8988T (cell line): Measurements from ENCODE around the gene HOMER2.
"Not testable (repeated sequence)": the region's sequence is repeated elsewhere in the genome, so short reads cannot be mapped to it uniquely, and the experiment has no call there.

Experiments used
- DNase-seq: peaks from one replicate; pipeline ENCODE4 v3.0.0; 2011

HOMER2 gene

DNA sequence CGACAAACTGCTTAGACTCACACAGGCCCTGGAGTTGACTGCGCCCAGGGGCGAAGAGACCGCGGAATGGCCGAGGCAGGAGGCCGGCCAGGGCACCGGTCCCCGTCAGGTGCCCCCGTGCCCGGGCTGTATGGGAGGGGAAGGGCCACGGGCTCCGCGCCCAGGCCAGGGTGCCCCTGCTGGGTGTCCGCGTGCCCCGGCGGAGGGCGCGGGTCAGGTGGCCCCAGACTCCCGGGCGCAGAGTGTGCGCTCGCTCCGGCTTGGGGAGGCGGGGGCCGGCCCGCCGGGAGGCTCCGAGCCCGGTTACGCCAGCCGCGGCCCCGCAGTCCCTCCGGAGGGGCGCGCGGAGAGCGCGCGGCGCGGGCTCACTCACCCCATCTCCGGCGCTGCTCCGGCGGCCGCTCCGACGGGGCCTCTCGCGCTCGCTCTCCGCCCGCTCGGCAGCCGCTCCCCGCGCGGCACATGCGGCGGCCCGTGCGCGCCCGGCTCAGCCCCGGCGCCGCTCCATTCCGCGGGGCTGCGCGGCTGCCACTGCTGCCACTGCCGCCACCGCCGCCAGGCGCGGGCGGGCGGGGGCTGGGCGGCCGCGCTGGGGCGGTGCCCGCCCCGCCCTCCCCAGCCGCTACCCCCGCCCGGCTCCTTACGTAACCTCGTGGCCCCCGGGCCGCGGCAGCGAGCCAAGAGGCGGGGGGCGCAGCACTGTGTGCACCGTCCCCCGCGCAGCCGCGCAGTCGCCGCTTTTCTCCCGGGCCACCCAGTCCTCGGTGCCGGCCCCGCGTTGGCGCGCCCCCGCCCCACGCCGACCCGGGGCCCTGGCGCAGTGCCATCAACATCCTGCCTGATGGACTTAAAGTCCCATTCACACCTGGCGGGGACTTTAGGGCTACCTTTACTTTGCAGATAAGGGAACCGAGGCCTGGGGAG lies at the start of gene HOMER2:
Gene HOMER2, minus strand, starts transcription at position 563 of the 924 bp plus-strand sequence. Its CDS starts 185 bp downstream, at position 378.
- DNase-seq: peak; percentile 49

DNA sequence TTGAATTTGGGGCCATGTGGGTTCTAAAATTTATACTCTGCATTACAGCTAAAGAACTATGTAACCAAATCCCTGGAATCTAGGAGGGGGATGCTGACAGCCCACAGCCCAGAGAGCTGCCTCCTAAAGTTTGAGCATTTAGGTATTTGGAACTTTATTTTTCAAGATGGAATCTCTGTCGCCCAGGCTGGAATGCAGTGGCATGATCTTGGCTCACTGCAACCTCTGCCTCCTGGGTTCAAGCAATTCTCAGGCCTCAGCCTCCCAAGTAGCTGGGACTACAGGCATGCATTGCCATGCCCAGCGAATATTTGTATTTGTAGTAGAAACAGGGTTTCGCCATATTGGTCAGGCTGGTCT lies 48.1 kb upstream of the HOMER2 start:
- not testable (repeated sequence) for DNase-seq

- DNase-seq: no peak
These were observed 47.6 kb upstream of the HOMER2 start for GRCh38 chr15:82999905-83000671.

DNA sequence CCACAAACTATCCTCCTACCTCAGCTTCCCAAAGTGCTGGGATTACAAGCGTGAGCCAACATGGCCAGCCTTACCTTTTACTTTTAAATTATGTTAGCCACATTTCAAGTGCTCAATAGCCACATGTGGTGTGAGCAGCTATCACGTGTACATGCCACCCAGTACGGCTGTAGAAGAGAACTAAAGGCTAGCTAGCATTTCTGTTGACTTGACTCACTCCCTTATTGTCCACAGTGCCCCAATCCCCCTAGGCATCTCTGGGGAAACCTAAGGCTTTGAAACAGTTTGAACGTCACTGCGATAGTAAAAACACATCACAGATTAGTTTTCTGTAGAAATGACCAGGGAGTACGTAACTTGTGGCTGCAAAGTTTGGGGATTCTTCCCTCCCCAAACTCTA lies 46.9 kb upstream of the HOMER2 start:
- DNase-seq: no peak

DNA sequence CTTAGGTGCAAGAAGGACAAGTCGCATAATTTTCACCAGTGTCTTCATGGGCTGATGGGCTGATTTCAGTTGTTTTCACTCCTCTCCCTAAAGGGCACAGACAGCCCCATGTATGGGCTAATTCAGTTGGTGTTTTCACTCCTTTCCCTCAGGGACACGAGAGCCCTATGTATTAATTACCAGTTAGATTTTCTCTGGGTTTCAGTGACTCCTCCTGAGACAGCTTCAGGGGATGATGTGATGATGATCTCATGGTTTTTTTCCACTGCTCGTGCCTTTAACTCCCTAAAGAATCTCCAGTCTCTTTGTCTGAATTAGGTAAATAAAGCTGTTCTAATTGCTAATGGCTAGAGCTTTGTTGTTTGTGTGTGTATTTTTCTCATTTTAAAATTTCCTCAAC lies 43.4 kb upstream of the HOMER2 start:
- no peak for DNase-seq

DNA sequence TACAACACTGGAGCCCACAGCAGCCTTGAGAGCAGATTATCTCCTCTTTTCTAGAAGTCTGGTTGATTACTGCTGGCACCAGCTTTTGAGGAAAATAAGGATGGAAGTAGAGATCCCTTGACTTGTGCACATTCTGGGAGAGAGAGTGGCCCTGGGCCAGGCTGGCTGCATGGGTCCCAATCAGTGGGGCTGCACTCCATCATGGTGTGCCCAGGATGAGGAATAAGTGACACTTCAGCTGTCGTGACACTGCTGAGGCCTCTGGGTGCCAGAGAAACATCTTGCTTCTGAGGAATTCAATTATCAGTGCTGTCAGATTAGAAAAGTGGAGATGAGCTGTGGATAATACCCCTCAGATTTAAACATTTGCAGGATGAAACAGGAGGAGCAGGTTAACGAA lies 42.6 kb upstream of the HOMER2 start:
- DNase-seq: no peak

DNA sequence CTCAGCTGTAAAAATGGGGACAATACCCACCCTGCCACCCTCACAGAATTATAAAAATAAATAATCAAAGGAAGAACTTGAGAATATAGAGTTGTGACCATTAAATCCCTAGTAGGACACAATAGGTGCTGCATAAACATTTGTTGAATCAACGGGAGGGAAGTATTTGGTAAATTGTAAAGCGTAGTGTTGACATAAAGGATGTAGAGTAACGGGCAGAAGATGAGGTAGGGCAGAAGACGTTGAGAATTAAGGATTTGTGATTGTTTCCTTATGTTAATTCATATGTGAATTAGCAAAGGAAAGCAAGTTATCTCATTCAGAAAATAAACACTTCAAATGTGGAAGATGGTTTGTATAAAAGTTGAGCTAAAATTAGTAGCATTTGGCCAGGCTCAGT lies 40.6 kb upstream of the HOMER2 start:
- DNase-seq: no peak

DNA sequence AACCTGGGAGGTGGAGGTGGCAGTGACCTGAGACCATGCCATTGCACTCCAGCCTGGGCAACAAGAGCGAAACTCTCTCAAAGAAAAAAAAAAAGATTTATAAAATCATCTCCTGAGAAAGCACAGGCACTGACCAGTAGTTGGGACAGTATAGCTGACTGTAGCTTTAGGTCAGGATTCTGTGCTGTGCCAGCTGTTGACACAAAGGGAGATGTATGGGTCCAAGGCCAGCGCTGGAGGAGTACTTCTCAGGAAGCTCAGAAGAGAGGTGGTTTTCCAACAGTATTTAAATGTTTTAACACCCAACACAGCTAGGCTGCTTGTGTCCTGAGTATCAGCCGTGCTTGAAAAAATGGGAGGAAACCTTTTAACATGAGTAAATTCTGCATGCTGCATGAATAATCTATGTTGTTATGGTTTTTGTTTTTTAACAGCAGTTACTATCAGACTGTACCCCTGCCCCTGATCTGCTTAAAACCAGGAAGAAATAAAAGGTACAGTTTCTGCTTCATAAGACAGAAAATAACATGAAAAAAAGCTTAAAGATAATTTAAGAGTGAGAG lies 40.0 kb upstream of the HOMER2 start:
- DNase-seq: no peak

DNA sequence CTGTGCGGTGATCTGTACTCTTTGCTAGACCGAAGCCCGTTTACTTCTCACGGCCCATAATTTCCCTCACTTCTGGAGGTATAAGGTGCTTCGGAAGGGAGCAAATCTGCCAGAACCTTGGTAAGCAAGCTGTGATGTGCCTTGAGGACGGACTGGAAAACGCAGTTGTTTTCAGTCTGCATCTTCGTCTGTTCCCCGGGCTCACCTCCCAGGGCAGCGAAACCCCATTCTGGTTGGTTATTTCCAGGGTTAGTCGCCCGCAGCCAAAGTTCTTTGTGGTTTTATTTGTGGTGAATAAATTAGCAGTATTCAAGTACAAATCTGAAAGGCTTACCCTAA lies 33.9 kb upstream of the HOMER2 start:
- DNase-seq: no peak

DNA sequence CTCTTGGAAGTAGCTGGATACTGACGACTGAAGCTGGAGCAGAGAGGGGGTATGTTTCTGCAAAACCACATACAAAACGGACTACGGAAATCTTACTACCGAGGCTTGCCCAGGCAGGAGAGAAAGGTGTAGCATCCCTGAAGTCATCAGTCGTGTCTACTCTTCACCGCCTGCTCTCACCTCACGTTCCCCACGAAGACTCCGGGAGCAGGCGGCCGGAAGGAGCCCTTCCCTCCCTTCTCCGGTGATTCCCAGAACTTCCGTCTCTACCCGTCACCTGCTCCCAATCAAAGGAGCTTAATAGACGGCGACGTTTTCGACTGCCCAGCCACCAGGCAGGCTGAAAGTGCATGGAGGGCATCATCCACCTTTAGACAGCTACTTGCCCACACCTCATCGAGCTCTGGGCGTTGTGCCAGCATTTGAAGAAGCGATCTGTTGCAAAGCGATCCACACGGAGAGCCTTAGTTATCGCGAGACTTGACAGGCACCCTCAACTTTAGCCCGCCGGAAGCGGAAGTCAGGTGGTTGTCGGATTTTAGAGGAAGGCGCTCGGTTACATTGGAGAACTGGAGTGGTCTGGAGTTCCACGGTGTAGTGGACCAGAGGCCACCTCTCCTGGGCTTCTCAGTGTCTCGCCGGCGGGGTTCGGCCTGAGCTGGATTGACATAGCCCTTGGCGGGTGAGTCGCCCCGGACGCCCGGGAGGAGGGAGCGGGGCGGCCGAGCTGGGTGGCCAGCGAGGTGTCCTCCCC lies 33.3 kb upstream of the HOMER2 start, which contains the start of gene RAMAC:
Gene RAMAC, plus strand, starts transcription at position 523 of the 754 bp plus-strand sequence. CDS start 2,809 bp downstream, outside the sequence.
- DNase-seq: peak; percentile 34

DNA sequence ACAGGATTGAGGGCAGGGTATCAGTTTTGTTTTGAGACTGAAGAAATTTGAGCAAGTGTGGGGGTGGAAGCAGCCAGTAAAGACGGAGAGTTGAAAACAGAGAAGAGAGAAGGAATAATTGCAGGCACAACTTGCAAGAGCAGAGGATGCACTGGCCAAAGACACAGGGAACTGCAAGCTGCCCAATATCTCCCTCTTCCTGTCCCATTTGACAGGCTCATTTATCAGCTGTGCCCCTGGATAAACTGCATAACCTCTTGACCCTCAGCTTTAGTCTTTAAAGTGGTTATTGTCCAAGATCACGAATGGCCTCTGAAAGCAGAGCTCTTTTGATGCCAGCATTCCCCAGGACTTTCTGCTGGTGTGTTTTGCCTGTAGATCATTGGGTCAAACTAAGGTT lies 28.5 kb upstream of the HOMER2 start:
- no peak for DNase-seq

GRCh38 chr15:82979726-82980125 lies 27.2 kb upstream of the HOMER2 start:
- no peak for DNase-seq

GRCh38 chr15:82978438-82978837 lies 25.9 kb upstream of the HOMER2 start:
- DNase-seq: no peak

DNA sequence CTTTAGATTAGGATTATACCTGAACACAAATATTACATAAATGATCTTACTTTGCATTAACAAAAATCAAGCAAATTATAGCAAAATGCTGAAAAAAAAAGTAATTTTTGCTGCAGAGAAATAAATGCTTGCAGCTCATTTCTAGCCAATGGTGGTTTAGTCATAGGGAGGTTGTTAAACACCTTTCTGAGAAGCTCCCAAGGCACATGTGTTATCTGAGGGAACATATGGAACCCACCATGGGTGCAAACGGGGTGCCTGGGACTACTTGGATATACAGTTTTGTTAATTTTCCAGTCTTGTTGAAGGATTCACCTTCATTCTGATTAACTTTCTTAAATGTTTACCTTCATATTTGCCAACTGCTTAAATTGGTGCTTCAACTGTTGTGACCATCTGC lies 24.6 kb upstream of the HOMER2 start:
- DNase-seq: no peak

DNA sequence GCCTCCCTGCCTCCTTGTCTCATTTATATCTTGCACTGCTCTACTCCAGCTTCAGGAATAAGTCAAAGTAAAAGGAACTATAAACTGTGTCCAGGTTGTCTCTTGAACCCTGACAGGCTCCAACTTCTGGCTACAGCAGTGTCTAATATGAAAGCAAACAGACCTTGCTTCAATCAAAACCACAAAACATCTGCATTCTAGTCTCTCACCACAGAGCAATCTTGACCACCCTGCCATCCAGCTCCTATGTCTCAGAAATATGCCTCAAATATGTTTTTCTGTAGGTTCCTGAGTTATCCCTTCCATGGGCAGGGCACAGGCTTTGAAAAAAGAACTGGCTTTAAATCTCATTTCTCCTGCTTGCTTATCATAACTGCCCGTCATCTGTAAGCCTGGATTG lies 20.5 kb upstream of the HOMER2 start:
- no peak for DNase-seq

GRCh38 chr15:82971218-82971984 lies 18.9 kb upstream of the HOMER2 start:
- DNase-seq: no peak

GRCh38 chr15:82970696-82971095 lies 18.2 kb upstream of the HOMER2 start:
- no peak for DNase-seq

DNA sequence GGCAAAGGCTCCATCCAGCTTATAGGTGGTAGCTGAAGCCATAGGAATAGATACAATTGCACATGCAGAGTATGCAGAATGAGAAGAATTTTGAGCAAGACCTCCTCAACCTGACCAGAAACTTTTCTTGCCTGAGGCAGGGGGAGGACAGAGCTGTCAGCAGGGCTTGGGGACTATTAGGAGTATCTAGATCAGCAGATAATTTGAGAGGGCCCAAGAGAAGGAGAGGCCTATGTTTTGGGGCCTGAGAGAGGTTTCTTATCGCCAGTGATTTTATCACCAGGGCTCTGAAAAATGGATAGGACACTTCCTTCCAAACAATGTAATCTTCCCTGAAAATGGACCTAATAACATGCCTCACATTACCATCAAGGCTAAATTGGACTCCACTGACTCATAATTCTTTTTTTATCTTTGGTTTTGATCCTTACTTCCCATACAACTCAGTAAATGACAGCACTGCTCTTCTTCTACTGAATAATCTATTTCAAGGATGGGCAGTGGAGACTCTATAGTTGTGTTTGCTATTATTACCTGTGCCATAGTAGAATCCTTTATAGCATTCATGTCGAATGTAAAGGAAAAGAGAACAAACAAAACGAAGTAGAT lies 17.7 kb upstream of the HOMER2 start:
- no peak for DNase-seq

DNA sequence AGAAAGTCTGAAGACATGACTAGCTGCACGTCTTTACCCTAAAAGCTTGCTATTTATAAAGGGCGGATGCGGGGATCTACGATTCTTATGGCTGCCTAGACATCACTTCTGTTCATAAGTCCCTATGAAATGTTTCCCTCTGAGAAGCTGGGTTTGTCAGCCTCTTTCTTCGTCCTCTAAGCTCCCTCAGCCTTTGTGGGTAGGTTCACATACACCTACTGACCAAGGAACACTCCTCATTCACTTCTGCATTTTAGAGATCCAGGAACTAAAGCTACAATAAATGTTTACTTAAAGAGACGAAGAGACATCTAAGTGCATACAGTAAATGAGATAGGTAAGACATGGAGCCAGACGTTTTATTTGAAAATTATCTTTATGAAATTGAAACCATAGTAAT lies 16.8 kb upstream of the HOMER2 start:
- DNase-seq: no peak

DNA sequence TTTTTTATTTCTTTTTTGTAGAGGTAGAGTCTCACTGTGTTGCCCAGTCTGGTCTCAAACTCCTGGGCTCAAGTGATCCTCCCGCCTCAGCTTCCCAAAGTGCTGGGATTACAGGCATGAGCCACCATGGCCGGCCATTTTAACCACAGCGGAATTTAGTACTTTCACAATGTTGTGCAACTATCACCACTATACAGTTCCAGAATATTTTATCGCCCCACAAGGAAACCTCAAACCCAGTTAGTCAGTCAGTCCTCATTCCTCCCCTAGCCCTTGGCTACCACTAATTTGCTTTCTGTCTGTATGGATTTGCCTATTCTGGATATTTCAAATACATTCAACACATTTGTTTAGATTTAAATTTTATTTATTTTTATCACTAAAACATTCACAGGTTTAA lies 15.5 kb upstream of the HOMER2 start:
- no peak for DNase-seq

DNA sequence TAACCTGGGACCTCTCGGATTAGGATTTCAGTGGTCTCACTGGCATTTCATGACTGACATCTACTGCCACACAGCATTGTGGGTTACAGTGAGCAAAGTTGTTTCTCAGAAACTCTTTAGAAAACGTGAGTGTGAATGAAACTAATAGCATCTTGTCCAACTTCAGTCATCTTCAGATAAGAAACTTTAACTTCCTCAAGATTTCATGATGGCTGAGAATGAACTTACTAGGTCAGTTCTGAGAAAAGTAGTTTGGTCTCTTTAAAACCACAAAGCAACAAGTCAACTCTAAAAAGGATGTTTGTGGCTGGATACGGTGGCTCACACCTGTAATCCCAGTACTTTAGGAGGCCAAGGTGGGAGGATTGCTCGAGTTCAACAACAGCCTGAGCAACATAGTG lies 14.2 kb upstream of the HOMER2 start:
- no peak for DNase-seq

- DNase-seq: no peak
These were observed 12.4 kb upstream of the HOMER2 start for GRCh38 chr15:82964890-82965289.
